ENCODE data around the gene NRP1.

DNA sequence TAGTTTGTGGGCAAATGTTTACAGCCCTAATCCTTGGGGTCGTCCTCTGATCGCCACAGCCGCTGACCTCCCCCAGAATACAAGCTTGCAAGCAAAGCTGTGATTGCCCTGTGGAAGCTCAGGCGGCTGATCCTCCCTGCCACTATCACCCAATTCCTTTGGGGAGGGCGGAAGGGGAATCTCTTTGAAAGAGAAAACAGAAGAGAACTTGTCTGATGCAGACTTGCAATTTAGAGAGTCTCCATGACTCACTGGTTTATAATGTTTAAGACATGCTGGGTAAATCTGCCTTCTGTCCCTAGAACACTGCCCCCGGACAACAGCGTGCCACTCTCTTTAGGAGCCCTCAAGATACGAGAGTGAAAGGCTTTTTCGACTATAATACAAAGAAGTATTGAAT, 75.5 kb downstream of the NRP1 start:
- TF ChIP-seq MYC (IDR thresholded peaks at IDR 0.05; ENCODE audit: low read depth, low read length) (no peak), POLR2A (IDR thresholded peaks at IDR 0.05; ENCODE audit: low read depth, low read length) (no peak), GATA2 (IDR thresholded peaks at IDR 0.05; ENCODE audit: insufficient read depth, insufficient read length, low read depth, low read length) (no peak), EZH2 (IDR thresholded peaks at IDR 0.05; ENCODE audit: borderline replicate concordance, low read depth, low read length, severe bottlenecking) (no peak), JUN (IDR thresholded peaks at IDR 0.05; ENCODE audit: borderline replicate concordance, insufficient read depth, insufficient read length, low read depth) (no peak), POLR2AphosphoS5 (IDR thresholded peaks at IDR 0.05; ENCODE audit: insufficient read depth, low read depth, low read length) (no peak), FOS (IDR thresholded peaks at IDR 0.05; ENCODE audit: borderline replicate concordance, insufficient read depth, low read length) (no peak)
- TF ChIP-seq, protein P1, sequence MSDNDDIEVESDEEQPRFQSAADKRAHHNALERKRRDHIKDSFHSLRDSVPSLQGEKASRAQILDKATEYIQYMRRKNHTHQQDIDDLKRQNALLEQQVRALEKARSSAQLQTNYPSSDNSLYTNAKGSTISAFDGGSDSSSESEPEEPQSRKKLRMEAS (IDR thresholded peaks at IDR 0.05; ENCODE audit: insufficient read depth, insufficient read length), result no peak
- TF ChIP-seq, protein P2, sequence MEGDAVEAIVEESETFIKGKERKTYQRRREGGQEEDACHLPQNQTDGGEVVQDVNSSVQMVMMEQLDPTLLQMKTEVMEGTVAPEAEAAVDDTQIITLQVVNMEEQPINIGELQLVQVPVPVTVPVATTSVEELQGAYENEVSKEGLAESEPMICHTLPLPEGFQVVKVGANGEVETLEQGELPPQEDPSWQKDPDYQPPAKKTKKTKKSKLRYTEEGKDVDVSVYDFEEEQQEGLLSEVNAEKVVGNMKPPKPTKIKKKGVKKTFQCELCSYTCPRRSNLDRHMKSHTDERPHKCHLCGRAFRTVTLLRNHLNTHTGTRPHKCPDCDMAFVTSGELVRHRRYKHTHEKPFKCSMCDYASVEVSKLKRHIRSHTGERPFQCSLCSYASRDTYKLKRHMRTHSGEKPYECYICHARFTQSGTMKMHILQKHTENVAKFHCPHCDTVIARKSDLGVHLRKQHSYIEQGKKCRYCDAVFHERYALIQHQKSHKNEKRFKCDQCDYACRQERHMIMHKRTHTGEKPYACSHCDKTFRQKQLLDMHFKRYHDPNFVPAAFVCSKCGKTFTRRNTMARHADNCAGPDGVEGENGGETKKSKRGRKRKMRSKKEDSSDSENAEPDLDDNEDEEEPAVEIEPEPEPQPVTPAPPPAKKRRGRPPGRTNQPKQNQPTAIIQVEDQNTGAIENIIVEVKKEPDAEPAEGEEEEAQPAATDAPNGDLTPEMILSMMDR (IDR thresholded peaks at IDR 0.05; ENCODE audit: extremely low read depth in 1 of 2, insufficient read depth in 1 of 2, low read depth in 1 of 2, low read length in 2 of 2), result no peak

All from endothelial cell of umbilical vein (primary cell).